ENCODE data around the gene CRY1. TPM values are rescaled to one million over a fixed set of nuclear protein-coding genes. Genes with fewer than 3 reads are reported as not detected.
"Not testable (repeated sequence)": the region's sequence is repeated elsewhere in the genome, so short reads cannot be mapped to it uniquely, and the experiment has no call there.

Gene CRY1
- total RNA-seq, 1 experiment from 2014 or later: 19.4 TPM

GRCh38 chr12:107029081-107029480 is 64.3 kb downstream of the CRY1 start:
- H3K4me1 ChIP-seq: 0 out of 2 replicates have a peak, but pooled peaks cover 6% of the 10 kb centered on the region
- intact Hi-C loops (cut with micrococcal nuclease; ENCODE audit: unreplicated experiment): no loop called here
- Mint-ChIP-seq H3K27ac (ENCODE audit: unreplicated experiment) (no peak overlapping the region), H3K4me3 (ENCODE audit: unreplicated experiment) (no peak overlapping the region), H3K4me1 (ENCODE audit: low read depth, unreplicated experiment) (peaks cover 8% of the 10 kb centered on the region), H3K9me3 (ENCODE audit: unreplicated experiment) (no peaks in the 10 kb centered on the region), H3K27me3 (ENCODE audit: insufficient read depth, unreplicated experiment) (no peaks in the 10 kb centered on the region), H3K36me3 (ENCODE audit: insufficient read depth, unreplicated experiment) (no peaks in the 10 kb centered on the region)
- TF ChIP-seq CTCF (IDR thresholded peaks at IDR 0.05; ENCODE audit: insufficient read depth in 1 of 2, low read depth in 1 of 2, low read length in 1 of 2, severe bottlenecking in 1 of 2, unreplicated experiment in 1 of 2): no peak
- POLR2A ChIA-PET: no interaction called here
- H3K4me3 ChIP-seq (ENCODE audit: low read depth, low read length): no peak overlapping the region
- H3K27me3 ChIP-seq (replicated peaks; ENCODE audit: control insufficient read depth, insufficient read depth, low read length): no peaks in the 10 kb centered on the region
- DNase-seq: no peak
- no TSS peak for BruUV-seq (replicated peaks)
- CTCF ChIA-PET: no interaction called here
- no peaks in the 10 kb centered on the region for H3K36me3 ChIP-seq (ENCODE audit: control insufficient read depth, insufficient read depth, low read length)
- H3K9me3 ChIP-seq: no peaks in the 10 kb centered on the region

- Histone ChIP-seq H3K4me3 (ENCODE audit: low read depth, low read length) (no peak overlapping the region), H3K4me1 (0 out of 2 replicates have a peak, but pooled peaks cover 6% of the 10 kb centered on the region), H3K36me3 (ENCODE audit: control insufficient read depth, insufficient read depth, low read length) (no peaks in the 10 kb centered on the region), H3K27me3 (replicated peaks; ENCODE audit: control insufficient read depth, insufficient read depth, low read length) (no peaks in the 10 kb centered on the region), H3K9me3 (no peaks in the 10 kb centered on the region)
- DNase-seq: peak in 1 of 2 experiments; percentile 34
- H3K36me3 Mint-ChIP-seq (ENCODE audit: insufficient read depth, unreplicated experiment): no peaks in the 10 kb centered on the region
- ChIA-PET POLR2A (no interaction called here), CTCF (no interaction called here)
- no peaks in the 10 kb centered on the region for H3K9me3 Mint-ChIP-seq (ENCODE audit: unreplicated experiment)
- BruUV-seq (replicated peaks): no TSS peak
- peaks cover 8% of the 10 kb centered on the region for H3K4me1 Mint-ChIP-seq (ENCODE audit: low read depth, unreplicated experiment)
- intact Hi-C loops (cut with micrococcal nuclease; ENCODE audit: unreplicated experiment): no loop called here
- TF ChIP-seq CTCF (IDR thresholded peaks at IDR 0.05; ENCODE audit: insufficient read depth in 1 of 2, low read depth in 1 of 2, low read length in 1 of 2, severe bottlenecking in 1 of 2, unreplicated experiment in 1 of 2): no peak
- no peak overlapping the region for H3K27ac Mint-ChIP-seq (ENCODE audit: unreplicated experiment)
- no peak overlapping the region for H3K4me3 Mint-ChIP-seq (ENCODE audit: unreplicated experiment)
- H3K27me3 Mint-ChIP-seq (ENCODE audit: insufficient read depth, unreplicated experiment): no peaks in the 10 kb centered on the region
Measured at GRCh38 chr12:107027636-107028053, 65.7 kb downstream of the CRY1 start.

GRCh38 chr12:107026806-107027635 is 66.3 kb downstream of the CRY1 start:
- ChIA-PET CTCF (no interaction called here), POLR2A (no interaction called here)
- H3K9me3 Mint-ChIP-seq (ENCODE audit: unreplicated experiment): no peaks in the 10 kb centered on the region
- intact Hi-C loops (cut with micrococcal nuclease; ENCODE audit: unreplicated experiment): no loop called here
- H3K36me3 ChIP-seq (ENCODE audit: control insufficient read depth, insufficient read depth, low read length): no peaks in the 10 kb centered on the region
- H3K4me1 ChIP-seq: 0 out of 2 replicates have a peak, but pooled peaks cover 6% of the 10 kb centered on the region
- BruUV-seq (replicated peaks): no TSS peak
- H3K36me3 Mint-ChIP-seq (ENCODE audit: insufficient read depth, unreplicated experiment): no peaks in the 10 kb centered on the region
- no peak for TF ChIP-seq CTCF (IDR thresholded peaks at IDR 0.05; ENCODE audit: insufficient read depth in 1 of 2, low read depth in 1 of 2, low read length in 1 of 2, severe bottlenecking in 1 of 2, unreplicated experiment in 1 of 2)
- no peaks in the 10 kb centered on the region for H3K27me3 Mint-ChIP-seq (ENCODE audit: insufficient read depth, unreplicated experiment)
- H3K27ac Mint-ChIP-seq (ENCODE audit: unreplicated experiment): no peak overlapping the region
- peaks cover 8% of the 10 kb centered on the region for H3K4me1 Mint-ChIP-seq (ENCODE audit: low read depth, unreplicated experiment)
- no peak for DNase-seq
- no peaks in the 10 kb centered on the region for H3K27me3 ChIP-seq (replicated peaks; ENCODE audit: control insufficient read depth, insufficient read depth, low read length)
- H3K9me3 ChIP-seq: no peaks in the 10 kb centered on the region
- no peak overlapping the region for H3K4me3 Mint-ChIP-seq (ENCODE audit: unreplicated experiment)
- no peak overlapping the region for H3K4me3 ChIP-seq (ENCODE audit: low read depth, low read length)

- H3K4me1 Mint-ChIP-seq (ENCODE audit: low read depth, unreplicated experiment); H3K4me3 Mint-ChIP-seq (ENCODE audit: unreplicated experiment); H3K9me3 ChIP-seq; intact Hi-C loops (cut with micrococcal nuclease; ENCODE audit: unreplicated experiment); H3K27ac Mint-ChIP-seq (ENCODE audit: unreplicated experiment); H3K27me3 ChIP-seq (replicated peaks; ENCODE audit: control insufficient read depth, insufficient read depth, low read length); H3K27me3 Mint-ChIP-seq (ENCODE audit: insufficient read depth, unreplicated experiment); H3K36me3 Mint-ChIP-seq (ENCODE audit: insufficient read depth, unreplicated experiment); H3K9me3 Mint-ChIP-seq (ENCODE audit: unreplicated experiment); DNase-seq; CTCF ChIA-PET; H3K4me3 ChIP-seq (ENCODE audit: low read depth, low read length); H3K4me1 ChIP-seq; BruUV-seq (replicated peaks); POLR2A ChIA-PET; H3K36me3 ChIP-seq (ENCODE audit: control insufficient read depth, insufficient read depth, low read length): not testable (repeated sequence)
Measured at GRCh38 chr12:107026356-107026755, 67.0 kb downstream of the CRY1 start.
